Stomach (tissue), 4 donors: ENCODE measurements around the gene ATAD3A.

Experiments
- CTCF ChIP-seq, 7 experiments: fragments of 450-650 bp in 4 of 7; fragments of 200-600 bp in 3 of 7; sonication (generic) in 3 of 7; IDR thresholded peaks; one replicate each; pipeline ENCODE4 v1.5.1; 2016 to 2019; ENCODE audit warnings: antibody characterized with exemption in 7 of 7, control low read depth in 2 of 7, mild to moderate bottlenecking in 1 of 7
- EP300 ChIP-seq: sonication (generic); formaldehyde crosslinking; IDR thresholded peaks from one replicate; pipeline ENCODE4 v1.6.1; 2017; ENCODE audit warnings: antibody characterized with exemption

GRCh38 chr1:1564268-1564667 lies 52.3 kb downstream of the ATAD3A start:
- TF ChIP-seq EP300 (no peak), CTCF (IDR thresholded peaks at IDR 0.05) (no peak)
